Loucy (cell line): ENCODE results near the gene TRIM29.

Experiments
- H2AFZ ChIP-seq: fragments of 200-600 bp; sonication (generic); 2 replicates; pipeline ENCODE4 v1.6.0; 2016; ENCODE audit warnings: antibody characterized with exemption, mild to moderate bottlenecking, low read length, moderate library complexity
- H3F3A ChIP-seq: fragments of 200-600 bp; 2 replicates; pipeline ENCODE4 v1.6.0; 2016; ENCODE audit warnings: antibody characterized with exemption, low read depth, mild to moderate bottlenecking
- H3K27me3 ChIP-seq: fragments of 200-600 bp; sonication (generic); 2 replicates; pipeline ENCODE4 v1.6.1; 2014; ENCODE audit warnings: low read length, mild to moderate bottlenecking; ENCODE audit not compliant: insufficient read depth, poor library complexity, severe bottlenecking
- H3K36me3 ChIP-seq: fragments of 200-600 bp; sonication (generic); 2 replicates; pipeline ENCODE4 v1.6.1; 2016; ENCODE audit warnings: low read length; ENCODE audit not compliant: insufficient read depth
- H3K4me1 ChIP-seq: fragments of 200-600 bp; sonication (generic); 2 replicates; pipeline ENCODE4 v1.5.1; 2014; ENCODE audit warnings: low read length, mild to moderate bottlenecking; ENCODE audit not compliant: insufficient read depth, poor library complexity, severe bottlenecking
- H3K4me2 ChIP-seq: fragments of 200-600 bp; sonication (generic); 2 replicates; pipeline ENCODE4 v1.6.0; 2014; ENCODE audit warnings: antibody characterized with exemption, low read length, low read depth, mild to moderate bottlenecking; ENCODE audit not compliant: poor library complexity, severe bottlenecking
- H3K4me3 ChIP-seq: fragments of 200-600 bp; sonication (generic); 2 replicates; pipeline ENCODE4 v1.5.1; 2014; ENCODE audit warnings: low read length, mild to moderate bottlenecking, mixed read lengths; ENCODE audit not compliant: poor library complexity, severe bottlenecking
- H3K79me2 ChIP-seq: fragments of 200-600 bp; sonication (generic); 2 replicates; pipeline ENCODE4 v1.6.1; 2014; ENCODE audit warnings: low read length; ENCODE audit not compliant: insufficient read depth
- H3K9ac ChIP-seq: fragments of 200-600 bp; sonication (generic); 2 replicates; pipeline ENCODE4 v1.6.0; 2014; ENCODE audit warnings: mild to moderate bottlenecking, low read depth, low read length, moderate library complexity; ENCODE audit not compliant: poor library complexity, severe bottlenecking
- H3K9me2 ChIP-seq: fragments of 200-600 bp; sonication (generic); replicated peaks from 2 replicates; pipeline ENCODE4 v1.6.1; 2016; ENCODE audit warnings: low read depth, low read length, mixed read lengths
- H3K9me3 ChIP-seq: fragments of 200-600 bp; sonication (generic); 2 replicates; pipeline ENCODE4 v1.6.1; 2014; ENCODE audit warnings: mild to moderate bottlenecking, antibody characterized with exemption, low read length, low read depth; ENCODE audit not compliant: insufficient read depth
- H4K20me1 ChIP-seq: fragments of 200-600 bp; sonication (generic); 2 replicates; pipeline ENCODE4 v1.6.0; 2014; ENCODE audit warnings: antibody characterized with exemption, low read length, mild to moderate bottlenecking; ENCODE audit not compliant: insufficient read depth, poor library complexity, severe bottlenecking
- CTCF ChIP-seq: fragments of 200-600 bp; sonication (generic); conservative IDR thresholded peaks from 2 replicates; pipeline ENCODE4 v1.5.1; 2014; ENCODE audit warnings: mild to moderate bottlenecking, antibody characterized with exemption, low read length
- EZH2phosphoT487 ChIP-seq: fragments of 200-600 bp; IDR thresholded peaks from 2 replicates; pipeline ENCODE4 v1.6.1; 2018; ENCODE audit warnings: antibody characterized with exemption, mild to moderate bottlenecking, moderate library complexity, borderline replicate concordance

The TRIM29 gene

GRCh38 chr11:120185706-120186455, 48.0 kb upstream of the TRIM29 start:
- Histone ChIP-seq H3K9ac (no peak overlapping the region), H3K79me2 (no peaks in the 10 kb centered on the region), H2AFZ (no peak overlapping the region)

GRCh38 chr11:120184946-120185705, 47.2 kb upstream of the TRIM29 start:
- Histone ChIP-seq H3K9me2 (no peaks in the 10 kb centered on the region), H3K4me1 (no peaks in the 10 kb centered on the region), H3F3A (no peaks in the 10 kb centered on the region), H3K9ac (no peak overlapping the region), H3K9me3 (no peaks in the 10 kb centered on the region), H4K20me1 (no peaks in the 10 kb centered on the region), H3K36me3 (no peaks in the 10 kb centered on the region), H3K4me3 (no peak overlapping the region), H3K4me2 (no peak overlapping the region), H2AFZ (no peak overlapping the region), H3K79me2 (no peaks in the 10 kb centered on the region), H3K27me3 (no peaks in the 10 kb centered on the region)
- TF ChIP-seq EZH2phosphoT487 (no peak), CTCF (no peak)

More at GRCh38 chr11:120185706-120186455, 48.0 kb upstream of the TRIM29 start:
- Histone ChIP-seq H3K4me1 (no peaks in the 10 kb centered on the region), H3K9me2 (no peaks in the 10 kb centered on the region), H4K20me1 (no peaks in the 10 kb centered on the region), H3K4me2 (no peak overlapping the region), H3K9me3 (no peaks in the 10 kb centered on the region), H3K27me3 (no peaks in the 10 kb centered on the region), H3F3A (no peaks in the 10 kb centered on the region), H3K4me3 (no peak overlapping the region), H3K36me3 (no peaks in the 10 kb centered on the region)
- TF ChIP-seq CTCF (no peak), EZH2phosphoT487 (no peak)

- H3K36me3 ChIP-seq = no peaks in the 10 kb centered on the region
- no peaks in the 10 kb centered on the region for H3F3A ChIP-seq
- H3K9ac ChIP-seq = no peak overlapping the region
- H3K9me3 ChIP-seq = no peaks in the 10 kb centered on the region
- H4K20me1 ChIP-seq = no peaks in the 10 kb centered on the region
- H3K9me2 ChIP-seq = no peaks in the 10 kb centered on the region
- H3K27me3 ChIP-seq = no peaks in the 10 kb centered on the region
- no peaks in the 10 kb centered on the region for H3K79me2 ChIP-seq
- H3K4me3 ChIP-seq = no peak overlapping the region
- no peak overlapping the region for H2AFZ ChIP-seq
- H3K4me2 ChIP-seq = no peak overlapping the region
- H3K4me1 ChIP-seq = no peaks in the 10 kb centered on the region
- TF ChIP-seq CTCF (no peak), EZH2phosphoT487 (no peak)
Observed at GRCh38 chr11:120184371-120184945, 46.5 kb upstream of the TRIM29 start.
